KOPT-K1 (cell line): ENCODE data around the gene SLC1A4.
"Not testable (repeated sequence)": the region's sequence is repeated elsewhere in the genome, so short reads cannot be mapped to it uniquely, and the experiment has no call there.

Experiments used
- H3K27ac ChIP-seq: fragments of 200-600 bp; sonication (generic); 2 replicates; pipeline ENCODE4 v1.5.1; 2016; ENCODE audit warnings: antibody characterized with exemption, mild to moderate bottlenecking, low read depth, low read length; ENCODE audit not compliant: poor library complexity, severe bottlenecking
- H3K36me3 ChIP-seq: fragments of 200-600 bp; sonication (generic); 2 replicates; pipeline ENCODE4 v1.5.1; 2017; ENCODE audit warnings: antibody characterized with exemption, mild to moderate bottlenecking, low read length, moderate library complexity; ENCODE audit not compliant: insufficient read depth
- H3K9me3 ChIP-seq: fragments of 200-600 bp; sonication (generic); 2 replicates; pipeline ENCODE4 v1.5.1; 2017; ENCODE audit warnings: antibody characterized with exemption, low read length, mild to moderate bottlenecking; ENCODE audit not compliant: insufficient read depth, poor library complexity, severe bottlenecking

Gene SLC1A4

GRCh38 chr2:64996871-64997307, 7.7 kb downstream of the SLC1A4 start:
- Histone ChIP-seq H3K27ac (no peak overlapping the region), H3K36me3 (peaks cover 85% of the 10 kb centered on the region), H3K9me3 (no peaks in the 10 kb centered on the region)

GRCh38 chr2:64998658-64999061, 9.5 kb downstream of the SLC1A4 start:
- no peak overlapping the region for H3K27ac ChIP-seq
- no peaks in the 10 kb centered on the region for H3K9me3 ChIP-seq
- peaks cover 84% of the 10 kb centered on the region for H3K36me3 ChIP-seq

- Histone ChIP-seq H3K36me3 (peaks cover 84% of the 10 kb centered on the region), H3K9me3 (no peaks in the 10 kb centered on the region), H3K27ac (no peak overlapping the region)
Observed at GRCh38 chr2:64999754-65000153, 10.6 kb downstream of the SLC1A4 start.

GRCh38 chr2:65000644-65001043, 11.4 kb downstream of the SLC1A4 start:
- Histone ChIP-seq H3K9me3 (no peaks in the 10 kb centered on the region), H3K27ac (no peak overlapping the region), H3K36me3 (peaks cover 84% of the 10 kb centered on the region)

- no peaks in the 10 kb centered on the region for H3K9me3 ChIP-seq
- peaks cover 85% of the 10 kb centered on the region for H3K36me3 ChIP-seq
- H3K27ac ChIP-seq: no peak overlapping the region
Observed at GRCh38 chr2:65003037-65003436, 13.8 kb downstream of the SLC1A4 start.

- H3K27ac ChIP-seq, H3K9me3 ChIP-seq: not testable (repeated sequence)
- peaks cover 88% of the 10 kb centered on the region for H3K36me3 ChIP-seq
Observed at GRCh38 chr2:65004232-65004631, 15.0 kb downstream of the SLC1A4 start.

- peaks cover 96% of the 10 kb centered on the region for H3K36me3 ChIP-seq
- no peak overlapping the region for H3K27ac ChIP-seq
- H3K9me3 ChIP-seq: no peaks in the 10 kb centered on the region
Observed at GRCh38 chr2:65013776-65014175, 24.6 kb downstream of the SLC1A4 start.

GRCh38 chr2:65015731-65016130, 26.5 kb downstream of the SLC1A4 start:
- Histone ChIP-seq H3K36me3 (peaks cover 97% of the 10 kb centered on the region), H3K9me3 (no peaks in the 10 kb centered on the region), H3K27ac (no peak overlapping the region)

- Histone ChIP-seq H3K36me3 (peaks cover 97% of the 10 kb centered on the region), H3K9me3 (no peaks in the 10 kb centered on the region), H3K27ac (no peak overlapping the region)
Observed at GRCh38 chr2:65016789-65017188, 27.6 kb downstream of the SLC1A4 start.

GRCh38 chr2:65017335-65017734, 28.1 kb downstream of the SLC1A4 start:
- H3K9me3 ChIP-seq: no peaks in the 10 kb centered on the region
- H3K36me3 ChIP-seq: peaks cover 100% of the 10 kb centered on the region
- H3K27ac ChIP-seq: no peak overlapping the region

- Histone ChIP-seq H3K36me3 (peaks cover 100% of the 10 kb centered on the region), H3K27ac (no peak overlapping the region), H3K9me3 (no peaks in the 10 kb centered on the region)
Observed at GRCh38 chr2:65018141-65018582, 29.0 kb downstream of the SLC1A4 start.

- Histone ChIP-seq H3K27ac (no peak overlapping the region), H3K36me3 (peaks cover 100% of the 10 kb centered on the region), H3K9me3 (no peaks in the 10 kb centered on the region)
Observed at GRCh38 chr2:65019010-65019409, 29.8 kb downstream of the SLC1A4 start.

GRCh38 chr2:65019675-65020195, 30.5 kb downstream of the SLC1A4 start:
- H3K27ac ChIP-seq: no peak overlapping the region
- no peaks in the 10 kb centered on the region for H3K9me3 ChIP-seq
- H3K36me3 ChIP-seq: peaks cover 100% of the 10 kb centered on the region

GRCh38 chr2:65020251-65020650, 31.1 kb downstream of the SLC1A4 start:
- H3K9me3 ChIP-seq: not testable (repeated sequence)
- peaks cover 96% of the 10 kb centered on the region for H3K36me3 ChIP-seq

GRCh38 chr2:65020943-65021528, 31.8 kb downstream of the SLC1A4 start:
- peaks cover 89% of the 10 kb centered on the region for H3K36me3 ChIP-seq
- H3K9me3 ChIP-seq: no peaks in the 10 kb centered on the region
- no peak overlapping the region for H3K27ac ChIP-seq

More at GRCh38 chr2:65020251-65020650, 31.1 kb downstream of the SLC1A4 start:
- H3K27ac ChIP-seq: not testable (repeated sequence)

GRCh38 chr2:65021709-65022108, 32.5 kb downstream of the SLC1A4 start:
- H3K27ac ChIP-seq: no peak overlapping the region
- H3K9me3 ChIP-seq: no peaks in the 10 kb centered on the region
- peaks cover 82% of the 10 kb centered on the region for H3K36me3 ChIP-seq
